Measurements from ENCODE around the gene GJA5. TPM values are rescaled to one million over a fixed set of nuclear protein-coding genes. Genes with fewer than 3 reads are reported as not detected.

GJA5 gene
- total RNA-seq, 1 experiment from 2014 or later = 0.39 TPM

DNA sequence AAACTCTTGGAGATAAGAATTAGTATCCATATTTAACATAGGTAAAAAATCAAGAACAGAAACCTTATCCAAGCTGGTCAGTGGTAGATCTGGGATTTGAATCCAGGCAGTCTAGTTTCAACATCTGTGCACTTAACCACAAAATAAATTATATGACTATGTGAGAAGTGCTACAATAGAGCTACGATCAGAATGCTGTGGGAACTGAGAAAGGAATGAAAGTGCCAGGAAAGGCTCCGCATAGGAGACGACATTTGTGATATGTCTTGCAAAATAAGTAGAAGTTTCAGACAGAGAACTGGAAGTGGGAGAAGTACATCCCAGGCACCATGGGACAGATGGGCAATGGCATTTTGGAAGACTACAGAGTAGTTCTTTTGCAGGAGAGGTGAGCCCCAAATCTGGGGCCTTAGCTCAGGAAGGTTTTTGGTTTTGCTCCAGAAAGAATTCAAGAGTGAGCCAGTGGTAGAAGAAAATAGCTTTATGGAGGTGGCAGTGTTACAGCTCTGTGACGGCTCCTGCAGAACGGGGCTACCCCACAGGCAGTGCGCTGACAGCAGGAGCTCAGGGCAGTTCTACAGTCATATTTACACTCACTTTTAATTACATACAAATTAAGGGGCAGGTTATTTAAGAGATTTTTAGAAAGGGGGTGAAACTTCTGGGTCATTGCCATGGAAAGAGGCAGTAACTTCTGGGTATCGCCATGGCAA, 25.5 kb upstream of the GJA5 start:
- H3K27ac ChIP-seq (ENCODE audit: insufficient read length, low read depth, low read length) = no peak overlapping the region
- no peaks in the 10 kb centered on the region for H3K79me1 ChIP-seq (ENCODE audit: insufficient read depth, low read depth, low read length, poor library complexity, severe bottlenecking)
- no peak overlapping the region for H3K23ac ChIP-seq (ENCODE audit: insufficient read length, low read depth, low read length)
- H3K4ac ChIP-seq (ENCODE audit: low read depth, low read length) = no peak overlapping the region
- Mint-ChIP-seq H3K9me3 (no peaks in the 10 kb centered on the region), H3K27me3 (ENCODE audit: low read depth) (peaks cover 9% of the 10 kb centered on the region; the same call in 1 of the 2 replicates), H3K4me1 (peaks cover 13 to 18% of the 10 kb centered on the region in 2 experiments), H3K27ac (no peak overlapping the region; a peak in 1 of 7 replicates), H3K36me3 (ENCODE audit: insufficient read depth in 1 of 3, low read depth in 3 of 3) (no peaks in the 10 kb centered on the region; a peak in 1 of 7 replicates), H3K4me3 (no peak overlapping the region)
- no peak overlapping the region for H2BK15ac ChIP-seq (ENCODE audit: low read depth, low read length)
- no peak overlapping the region for H3K9ac ChIP-seq (ENCODE audit: extremely low read depth, insufficient read length, low read length)
- no peak overlapping the region for H2AK5ac ChIP-seq (ENCODE audit: insufficient read length, low read length)
- no peak overlapping the region for H2BK120ac ChIP-seq (ENCODE audit: low read depth, low read length, poor library complexity, severe bottlenecking)
- H3K9me3 ChIP-seq (ENCODE audit: control insufficient read depth, low read depth, low read length) = no peaks in the 10 kb centered on the region
- H4K8ac ChIP-seq (replicated peaks; ENCODE audit: insufficient read length, low read depth, low read length) = no peak overlapping the region
- no peak overlapping the region for H2BK20ac ChIP-seq (ENCODE audit: low read depth, low read length, poor library complexity, severe bottlenecking)
- H3K18ac ChIP-seq (ENCODE audit: insufficient read length, low read depth, low read length) = no peak overlapping the region
- H3K79me2 ChIP-seq (ENCODE audit: insufficient read depth, low read length) = no peaks in the 10 kb centered on the region
- no peak for DNase-seq
- no peak overlapping the region for H3T11ph ChIP-seq (ENCODE audit: low read length)
- H3K14ac ChIP-seq (ENCODE audit: insufficient read depth, low read length) = no peak overlapping the region
- no peak overlapping the region for H4K5ac ChIP-seq (ENCODE audit: insufficient read length, low read depth, low read length)
- H4K20me1 ChIP-seq (ENCODE audit: control insufficient read depth, insufficient read depth, insufficient read length) = no peaks in the 10 kb centered on the region
- no peak overlapping the region for H2BK12ac ChIP-seq (ENCODE audit: insufficient read length, low read depth, low read length)
- no peaks in the 10 kb centered on the region for H3K23me2 ChIP-seq (ENCODE audit: insufficient read length, low read depth, low read length, poor library complexity, severe bottlenecking)
- no peak overlapping the region for H2AFZ ChIP-seq (ENCODE audit: low read length)
- no peak overlapping the region for H3K56ac ChIP-seq (ENCODE audit: insufficient read length, low read depth, low read length)
- H3K4me1 ChIP-seq (ENCODE audit: insufficient read depth, low read length) = no peaks in the 10 kb centered on the region
- WGBS (ENCODE audit: extremely low coverage, insufficient read length, low lambda C conversion rate) = no CpG with 5 or more reads among the region's 7 CpGs
- TF ChIP-seq CTCF (conservative IDR thresholded peaks at IDR 0.05) = no peak
- no peak overlapping the region for H4K91ac ChIP-seq (ENCODE audit: insufficient read length, low read depth, low read length)
- H2BK5ac ChIP-seq (ENCODE audit: insufficient read length, low read length) = no peak overlapping the region
- no peak overlapping the region for H3K4me2 ChIP-seq (ENCODE audit: insufficient read depth, insufficient read length, low read length)
- H3K27me3 ChIP-seq (ENCODE audit: insufficient read depth, low read length) = no peaks in the 10 kb centered on the region; the same call in 1 of the 2 replicates
